Spleen (tissue), 11 donors: Measurements from ENCODE around the gene CERS1. TPM values are rescaled to one million over a fixed set of nuclear protein-coding genes. Genes with fewer than 3 reads are reported as not detected.

Experiments
- DNase-seq: peaks from one replicate; pipeline ENCODE4 v3.0.0-alpha.2; 2020
- H3K27ac ChIP-seq, 8 donors: fragments of 200-600 bp; sonication (generic) in 7 of 8; 1 replicate in 4 of 8; 2 replicates in 4 of 8; pipeline versions ENCODE4 v1.5.0 to v1.8.0; 2016 to 2021; ENCODE audit warnings: inconsistent platforms in 4 of 8, mild to moderate bottlenecking in 4 of 8, moderate library complexity in 1 of 8
- H3K27me3 ChIP-seq, 7 donors: fragments of 200-600 bp; sonication (generic) in 6 of 7; replicated peaks in 1 of 7; 1 replicate in 4 of 7; 2 replicates in 3 of 7; pipeline versions ENCODE4 v1.5.0 to v1.8.0; 2016 to 2021; ENCODE audit warnings: inconsistent platforms in 3 of 7, mild to moderate bottlenecking in 1 of 7
- H3K36me3 ChIP-seq, 6 donors: fragments of 200-600 bp; sonication (generic) in 5 of 6; 1 replicate in 4 of 6; 2 replicates in 2 of 6; pipeline versions ENCODE4 v1.5.0 to v1.8.0; 2016 to 2021; ENCODE audit warnings: inconsistent platforms in 2 of 6
- H3K4me1 ChIP-seq, 6 donors: fragments of 200-600 bp; sonication (generic) in 5 of 6; 1 replicate in 3 of 6; 2 replicates in 3 of 6; pipeline versions ENCODE4 v1.5.0 to v1.8.0; 2016 to 2021; ENCODE audit warnings: inconsistent platforms in 3 of 6
- H3K4me3 ChIP-seq, 8 donors: fragments of 200-600 bp; sonication (generic) in 7 of 8; 1 replicate in 4 of 8; 2 replicates in 4 of 8; pipeline versions ENCODE4 v1.5.0 to v1.8.0; 2016 to 2021; ENCODE audit warnings: inconsistent platforms in 4 of 8, mild to moderate bottlenecking in 4 of 8, moderate library complexity in 2 of 8
- H3K9me3 ChIP-seq, 8 donors: fragments of 200-600 bp; sonication (generic) in 7 of 8; 1 replicate in 4 of 8; 2 replicates in 4 of 8; pipeline versions ENCODE4 v1.5.0 to v1.8.0; 2016 to 2021; ENCODE audit warnings: inconsistent platforms in 4 of 8
- CTCF ChIP-seq, 11 experiments: fragments of 200-600 bp in 7 of 11; fragments of 450-650 bp in 4 of 11; sonication (generic) in 4 of 11; IDR thresholded peaks in 8 of 11; conservative IDR thresholded peaks in 3 of 11; 1 replicate in 7 of 11; 2 replicates in 4 of 11; pipeline versions ENCODE4 v1.4.0 to v1.8.0; 2016 to 2021; ENCODE audit warnings: antibody characterized with exemption in 11 of 11, inconsistent platforms in 4 of 11, mild to moderate bottlenecking in 1 of 11
- POLR2A ChIP-seq, 3 donors: fragments of 450-650 bp; IDR thresholded peaks; one replicate each; pipeline ENCODE4 v1.5.1; 2017; ENCODE audit warnings: antibody characterized with exemption in 3 of 3, mild to moderate bottlenecking in 1 of 3
- POLR2AphosphoS5 ChIP-seq, 3 donors: sonication (generic); formaldehyde crosslinking; IDR thresholded peaks; one replicate each; pipeline ENCODE4 v1.5.1; 2017; ENCODE audit warnings: antibody characterized with exemption in 3 of 3
- WGBS, 5 donors: extraction: QIAGEN DNeasy Blood & Tissue Kit in 3 of 5; methylation state at CpG; one replicate each; pipeline versions ENCODE4 v1.1.5 to v1.1.7; 2013 to 2018; 5-methylcytosine and 5-hydroxymethylcytosine counted together
- intact Hi-C: fragments of 100-400 bp; cut with DNase I; formaldehyde crosslinking; loops from one replicate; pipeline ENCODE4 v1.15.0; 2023; ENCODE audit warnings: low total_unique reads
- polyA plus RNA-seq, 3 donors: library from polyadenylated mRNA; stranded (reverse); fragments of 200-250 nt; gene quantifications; one replicate each; pipeline ENCODE4 v1.2.1, GENCODE V29; 2013
- total RNA-seq, 7 donors: library from RNA; depleted of rRNA in 3 of 7; stranded (reverse); fragments of >200 nt in 3 of 7; fragmentation: NEBNext Ultra II Directional in 4 of 7; extraction: Animal tissue kit (Norgen Biotek cat#: 25700) in 4 of 7; gene quantifications; one replicate each; pipeline versions ENCODE4 v1.1.0 to v1.2.1, GENCODE V29; 2016 to 2021
- donor health status: healthy with polysubstance abuse.
- donor health status: DM: no; HTN: no; CAD: no; lungs with moderate emphysema.
- donor health status: DM: no; HTN: no; CAD: no.
- donor health status: Bipolar disorder and iron deficiency.
- donor health status: healthy.
- donor health status: DM: no; HTN: no; CAD: no.
- donor health status: DM: yes; HTN: yes; CAD: no.

The CERS1 gene
- total and polyA plus RNA-seq, 10 donors = 0.06 to 0.50 (median 0.39) TPM; not detected in 4

- peak in 2 of 3 donors; percentile 20 to 55 for TF ChIP-seq POLR2AphosphoS5 (IDR thresholded peaks at IDR 0.05)
- TF ChIP-seq POLR2A (IDR thresholded peaks at IDR 0.05) = no peak
- no peak for DNase-seq
- no peaks in the 10 kb centered on the region for H3K27me3 ChIP-seq
- H3K4me3 ChIP-seq = no peak overlapping the region
- H3K4me1 ChIP-seq = peaks cover 0 to 34% (median 22%) of the 10 kb centered on the region in 6 donors
- 84 to 96% (median 92%) methylated on average over 6 to 19 of the region's 19 CpGs for WGBS, 5 donors
- peaks cover 0 to 100% (median 83%) of the 10 kb centered on the region in 6 donors for H3K36me3 ChIP-seq
- intact Hi-C loops = no loop called here
- H3K9me3 ChIP-seq = no peaks in the 10 kb centered on the region
- no peak overlapping the region for H3K27ac ChIP-seq
Observed at GRCh38 chr19:18910801-18911436, 15.0 kb upstream of the CERS1 start.

- Histone ChIP-seq H3K36me3 (peaks cover 0 to 100% (median 85%) of the 10 kb centered on the region in 6 donors), H3K4me3 (no peak overlapping the region), H3K27me3 (no peaks in the 10 kb centered on the region), H3K27ac (no peak overlapping the region), H3K4me1 (peaks cover 0 to 25% (median 14%) of the 10 kb centered on the region in 6 donors), H3K9me3 (no peaks in the 10 kb centered on the region)
- DNase-seq = no peak
- 90 to 96% (median 95%) methylated on average over 10 of the region's 10 CpGs for WGBS, 5 donors
- TF ChIP-seq CTCF (IDR thresholded peaks at IDR 0.05 in 8 of 11, conservative IDR thresholded peaks at IDR 0.05 in 3 of 11) (no peak), POLR2AphosphoS5 (IDR thresholded peaks at IDR 0.05) (peak in 1 of 3 donors; percentile 51)
- intact Hi-C loops = no loop called here
Observed at GRCh38 chr19:18910010-18910409, 14.1 kb upstream of the CERS1 start.

GRCh38 chr19:18908917-18909619 is 13.1 kb upstream of the CERS1 start:
- TF ChIP-seq POLR2AphosphoS5 (IDR thresholded peaks at IDR 0.05) (peak; percentile 8 to 50 (median 14)), POLR2A (IDR thresholded peaks at IDR 0.05) (no peak)
- Histone ChIP-seq H3K27me3 (no peaks in the 10 kb centered on the region), H3K9me3 (no peaks in the 10 kb centered on the region), H3K27ac (no peak overlapping the region), H3K4me3 (no peak overlapping the region), H3K4me1 (peaks cover 0 to 16% (median 9%) of the 10 kb centered on the region in 6 donors), H3K36me3 (peaks cover 0 to 100% (median 88%) of the 10 kb centered on the region in 6 donors)
- intact Hi-C loops = no loop called here
- DNase-seq = no peak
- 91 to 95% (median 94%) methylated on average over 17 of the region's 17 CpGs for WGBS, 5 donors

GRCh38 chr19:18906605-18907519 is 10.9 kb upstream of the CERS1 start:
- Histone ChIP-seq H3K4me3 (no peak overlapping the region), H3K27ac (no peak overlapping the region), H3K9me3 (no peaks in the 10 kb centered on the region), H3K27me3 (no peaks in the 10 kb centered on the region), H3K36me3 (peaks cover 0 to 98% (median 80%) of the 10 kb centered on the region in 6 donors), H3K4me1 (no peaks in the 10 kb centered on the region)
- intact Hi-C loops = no loop called here
- TF ChIP-seq POLR2AphosphoS5 (IDR thresholded peaks at IDR 0.05) = peak in 2 of 3 donors; percentile 18 to 63
- no peak for TF ChIP-seq CTCF (IDR thresholded peaks at IDR 0.05 in 8 of 11, conservative IDR thresholded peaks at IDR 0.05 in 3 of 11)
- WGBS, 5 donors = 94 to 95% (median 94%) methylated on average over 23 to 36 of the region's 36 CpGs
- no peak for DNase-seq
